Kidney (tissue), 14 donors: Measurements from ENCODE around the gene CTSD. TPM values are rescaled to one million over a fixed set of nuclear protein-coding genes. Genes with fewer than 3 reads are reported as not detected.
"Not testable (repeated sequence)": the region's sequence is repeated elsewhere in the genome, so short reads cannot be mapped to it uniquely, and the experiment has no call there.

Experiments used
- DNase-seq, 5 donors: peaks; one replicate each; pipeline ENCODE4 v3.0.0-alpha.2; 2013 to 2020
- FAIRE-seq: peaks from 2 replicates; lab custom pipeline; 2012; peaks lifted over from hg19 to GRCh38; lab: Jason Lieb, UNC
- H3K27ac ChIP-seq, 2 donors: one replicate each; pipeline ENCODE4 v1.7.0; 2013; ENCODE audit warnings: low read depth in 2 of 2, low read length in 2 of 2, inconsistent platforms in 1 of 2
- H3K27me3 ChIP-seq: one replicate; pipeline ENCODE4 v1.7.1; 2013; ENCODE audit warnings: low read length, inconsistent platforms; ENCODE audit not compliant: control insufficient read depth, insufficient read depth
- H3K36me3 ChIP-seq, 3 donors: one replicate each; pipeline versions ENCODE4 v1.7.0 to v1.7.1; 2013; ENCODE audit warnings: low read length in 3 of 3, control low read depth in 1 of 3, inconsistent platforms in 1 of 3; ENCODE audit not compliant: insufficient read depth in 3 of 3, control insufficient read depth in 2 of 3
- H3K4me1 ChIP-seq, 3 donors: one replicate each; pipeline versions ENCODE4 v1.7.0 to v1.7.1; 2013; ENCODE audit warnings: low read length in 3 of 3, inconsistent platforms in 1 of 3, low read depth in 1 of 3; ENCODE audit not compliant: control insufficient read depth in 2 of 3, insufficient read depth in 2 of 3
- H3K4me3 ChIP-seq, 3 donors: one replicate each; pipeline versions ENCODE4 v1.7.0 to v1.8.1; 2013; ENCODE audit warnings: low read length in 3 of 3, control low read depth in 1 of 3, inconsistent platforms in 1 of 3
- H3K9ac ChIP-seq, 3 donors: one replicate each; pipeline versions ENCODE4 v1.7.0 to v1.7.1; 2013; ENCODE audit warnings: low read length in 3 of 3, control low read depth in 1 of 3, inconsistent platforms in 1 of 3
- H3K9me3 ChIP-seq, 3 donors: one replicate each; pipeline versions ENCODE4 v1.7.0 to v1.7.1; 2013; ENCODE audit warnings: low read length in 3 of 3, control low read depth in 1 of 3, inconsistent platforms in 1 of 3; ENCODE audit not compliant: control insufficient read depth in 2 of 3, insufficient read depth in 1 of 3
- intact Hi-C: fragments of 100-400 bp; cut with DNase I; formaldehyde crosslinking; loops from one replicate; pipeline ENCODE4 v1.11.1; 2022
- polyA plus RNA-seq: library from polyadenylated mRNA; stranded (reverse); fragments of 350-450 nt; fragmentation: Illumina TruSeq; extraction: RNeasy Lipid Tissue Mini Kit (QIAGEN cat#74804); gene quantifications from one replicate; pipeline ENCODE4 v1.2.3, GENCODE V29; 2014; ENCODE audit warnings: low read depth, low replicate concordance; ENCODE audit not compliant: insufficient read depth
- total RNA-seq: library from RNA; stranded (reverse); fragmentation: NEBNext Ultra II Directional; extraction: Animal tissue kit (Norgen Biotek cat#: 25700); gene quantifications from one replicate; pipeline ENCODE4 v1.2.1, GENCODE V29; 2021
- TF ChIP-seq, protein P1 (sequence below): IDR thresholded peaks from 3 replicates; pipeline ENCODE4 v1.5.1; 2012; ENCODE audit warnings: mild to moderate bottlenecking, moderate library complexity, borderline replicate concordance; ENCODE audit not compliant: insufficient read depth; ENCODE audit errors: extremely low read depth
- donor health status: control.
- donor health status: control.
- donor health status: control.
- donor health status: control.
- donor health status: control.
- donor health status: DM: yes; HTN: yes; CAD: no.
- donor health status: Normal renal cell carcinoma (clear cell type).

The CTSD gene
- total and polyA plus RNA-seq, 2 donors from 2014 or later, result 2,183 to 2,764 TPM

GRCh38 chr11:1771700-1772099 lies 8.0 kb upstream of the CTSD start:
- H3K4me3 ChIP-seq, result no peak overlapping the region
- H3K27me3 ChIP-seq, result no peaks in the 10 kb centered on the region
- DNase-seq (no peak), FAIRE-seq (no peak)
- no peak overlapping the region for H3K9ac ChIP-seq
- no peaks in the 10 kb centered on the region for H3K36me3 ChIP-seq
- TF ChIP-seq, protein P1, sequence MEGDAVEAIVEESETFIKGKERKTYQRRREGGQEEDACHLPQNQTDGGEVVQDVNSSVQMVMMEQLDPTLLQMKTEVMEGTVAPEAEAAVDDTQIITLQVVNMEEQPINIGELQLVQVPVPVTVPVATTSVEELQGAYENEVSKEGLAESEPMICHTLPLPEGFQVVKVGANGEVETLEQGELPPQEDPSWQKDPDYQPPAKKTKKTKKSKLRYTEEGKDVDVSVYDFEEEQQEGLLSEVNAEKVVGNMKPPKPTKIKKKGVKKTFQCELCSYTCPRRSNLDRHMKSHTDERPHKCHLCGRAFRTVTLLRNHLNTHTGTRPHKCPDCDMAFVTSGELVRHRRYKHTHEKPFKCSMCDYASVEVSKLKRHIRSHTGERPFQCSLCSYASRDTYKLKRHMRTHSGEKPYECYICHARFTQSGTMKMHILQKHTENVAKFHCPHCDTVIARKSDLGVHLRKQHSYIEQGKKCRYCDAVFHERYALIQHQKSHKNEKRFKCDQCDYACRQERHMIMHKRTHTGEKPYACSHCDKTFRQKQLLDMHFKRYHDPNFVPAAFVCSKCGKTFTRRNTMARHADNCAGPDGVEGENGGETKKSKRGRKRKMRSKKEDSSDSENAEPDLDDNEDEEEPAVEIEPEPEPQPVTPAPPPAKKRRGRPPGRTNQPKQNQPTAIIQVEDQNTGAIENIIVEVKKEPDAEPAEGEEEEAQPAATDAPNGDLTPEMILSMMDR, result no peak
- no peaks in the 10 kb centered on the region for H3K9me3 ChIP-seq
- H3K27ac ChIP-seq, result no peak overlapping the region
- peaks cover 0 to 8% (median 0%) of the 10 kb centered on the region in 3 donors for H3K4me1 ChIP-seq
- intact Hi-C loops, result no loop called here

DNA sequence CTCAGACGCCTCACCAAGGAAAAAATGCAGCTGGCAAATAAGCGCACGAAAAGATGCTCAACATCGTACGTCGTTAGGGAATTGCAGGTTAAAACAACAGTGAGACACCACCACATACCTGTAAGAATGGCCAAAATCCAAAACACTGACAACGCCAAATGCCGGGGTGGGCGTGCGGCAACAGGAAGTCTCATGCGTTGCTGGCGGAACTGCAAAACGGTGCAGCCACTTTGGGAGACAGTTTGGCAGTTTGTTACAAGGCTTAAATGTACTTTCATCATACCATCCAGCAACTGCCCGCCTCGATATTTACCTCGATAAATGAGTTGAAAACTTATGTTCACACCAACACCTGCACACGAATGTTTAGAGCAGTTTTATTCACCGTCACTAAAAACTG lies 7.5 kb upstream of the CTSD start:
- TF ChIP-seq, protein P1, result no peak
- DNase-seq (no peak), FAIRE-seq (no peak)
- intact Hi-C loops, result no loop called here
- no peak overlapping the region for H3K27ac ChIP-seq
- H3K4me1 ChIP-seq, result peaks cover 0 to 8% (median 0%) of the 10 kb centered on the region in 3 donors
- no peak overlapping the region for H3K4me3 ChIP-seq
- H3K27me3 ChIP-seq, result no peaks in the 10 kb centered on the region
- no peaks in the 10 kb centered on the region for H3K36me3 ChIP-seq
- no peak overlapping the region for H3K9ac ChIP-seq
- no peaks in the 10 kb centered on the region for H3K9me3 ChIP-seq

- TF ChIP-seq, protein P1, result no peak
- H3K27ac ChIP-seq, result no peak overlapping the region
- DNase-seq, result no peak
- intact Hi-C loops, result no loop called here
- H3K9me3 ChIP-seq, result no peaks in the 10 kb centered on the region
- FAIRE-seq, result no peak
- no peak overlapping the region for H3K9ac ChIP-seq
- peaks cover 0 to 8% (median 0%) of the 10 kb centered on the region in 3 donors for H3K4me1 ChIP-seq
- no peaks in the 10 kb centered on the region for H3K36me3 ChIP-seq
- H3K27me3 ChIP-seq, result no peaks in the 10 kb centered on the region
- H3K4me3 ChIP-seq, result no peak overlapping the region
These were observed 6.8 kb upstream of the CTSD start for GRCh38 chr11:1770528-1770927.

GRCh38 chr11:1770061-1770460 lies 6.3 kb upstream of the CTSD start:
- DNase-seq (no peak), FAIRE-seq (no peak)
- no peaks in the 10 kb centered on the region for H3K27me3 ChIP-seq
- no peak overlapping the region for H3K9ac ChIP-seq
- H3K9me3 ChIP-seq, result no peaks in the 10 kb centered on the region
- no peak overlapping the region for H3K27ac ChIP-seq
- H3K36me3 ChIP-seq, result no peaks in the 10 kb centered on the region
- H3K4me3 ChIP-seq, result no peak overlapping the region
- intact Hi-C loops, result no loop called here
- TF ChIP-seq, protein P1, result no peak
- H3K4me1 ChIP-seq, result peaks cover 0 to 8% (median 0%) of the 10 kb centered on the region in 3 donors

GRCh38 chr11:1769304-1769936 lies 5.7 kb upstream of the CTSD start:
- DNase-seq, H3K27me3 ChIP-seq, H3K9me3 ChIP-seq, H3K4me3 ChIP-seq, intact Hi-C loops, FAIRE-seq, H3K4me1 ChIP-seq, H3K9ac ChIP-seq, H3K27ac ChIP-seq, H3K36me3 ChIP-seq: not testable (repeated sequence)
